Uterus (tissue), 4 donors: ENCODE data around the gene NAV3. TPM values are rescaled to one million over a fixed set of nuclear protein-coding genes. Genes with fewer than 3 reads are reported as not detected.

ENCODE experiments used
- DNase-seq, 2 donors: peaks; one replicate each; pipeline ENCODE4 v3.0.0-alpha.2; 2019 to 2020
- H3K27ac ChIP-seq, 2 donors: fragments of 200-600 bp; sonication (generic); 1 replicate in 1 of 2; 2 replicates in 1 of 2; pipeline ENCODE4 v1.5.1; 2016 to 2018
- H3K27me3 ChIP-seq, 2 donors: fragments of 200-600 bp; sonication (generic); one replicate each; pipeline ENCODE4 v1.5.1; 2018 to 2019; ENCODE audit warnings: control low read depth in 1 of 2
- H3K36me3 ChIP-seq, 2 donors: fragments of 200-600 bp; sonication (generic); one replicate each; pipeline ENCODE4 v1.5.1; 2019; ENCODE audit warnings: control low read depth in 1 of 2
- H3K4me1 ChIP-seq, 2 donors: fragments of 200-600 bp; sonication (generic); one replicate each; pipeline ENCODE4 v1.5.1; 2018 to 2019; ENCODE audit warnings: control low read depth in 1 of 2
- H3K4me3 ChIP-seq, 2 donors: fragments of 200-600 bp; sonication (generic); 1 replicate in 1 of 2; 2 replicates in 1 of 2; pipeline ENCODE4 v1.5.1; 2018 to 2019; ENCODE audit warnings: mild to moderate bottlenecking in 1 of 2
- H3K9me3 ChIP-seq, 2 donors: fragments of 200-600 bp; sonication (generic); one replicate each; pipeline ENCODE4 v1.5.1; 2019; ENCODE audit warnings: control low read depth in 1 of 2
- CTCF ChIP-seq, 4 experiments: fragments of 200-600 bp in 2 of 4; fragments of 450-650 bp in 2 of 4; sonication (generic) in 2 of 4; IDR thresholded peaks; one replicate each; pipeline ENCODE4 v1.5.1; 2016 to 2019; ENCODE audit warnings: antibody characterized with exemption in 4 of 4, mild to moderate bottlenecking in 2 of 4, moderate library complexity in 1 of 4
- POLR2A ChIP-seq, 2 donors: fragments of 450-650 bp; IDR thresholded peaks; one replicate each; pipeline ENCODE4 v1.6.1; 2016; ENCODE audit warnings: antibody characterized with exemption in 2 of 2, mild to moderate bottlenecking in 1 of 2, moderate library complexity in 1 of 2
- intact Hi-C: fragments of 100-400 bp; cut with DNase I; formaldehyde crosslinking; loops from one replicate; pipeline ENCODE4 v1.15.1; 2023; ENCODE audit warnings: low total_unique reads
- total RNA-seq, 4 donors: library from RNA; depleted of rRNA in 3 of 4; stranded (reverse); fragments of >200 nt in 3 of 4; gene quantifications; one replicate each; pipeline versions ENCODE4 v1.1.0 to v1.2.4, GENCODE V29; 2014 to 2023
- donor health status: DM: yes; HTN: yes; CAD: no.

The NAV3 gene
- total RNA-seq, 4 donors from 2014 or later, result 7.2 to 33.9 (median 13.0) TPM

GRCh38 chr12:77940011-77940423 is 109.3 kb downstream of the NAV3 start:
- Histone ChIP-seq H3K36me3 (no peaks in the 10 kb centered on the region), H3K9me3 (no peaks in the 10 kb centered on the region), H3K27me3 (no peaks in the 10 kb centered on the region), H3K4me3 (no peak overlapping the region), H3K4me1 (no peaks in the 10 kb centered on the region), H3K27ac (peak overlapping the region in 1 of 2 donors; percentile 25)
- peak in 1 of 2 donors; percentile 19 for DNase-seq
- no peak for TF ChIP-seq CTCF (IDR thresholded peaks at IDR 0.05)
- TF ChIP-seq POLR2A (IDR thresholded peaks at IDR 0.05), result no peak
- intact Hi-C loops, result no loop called here

GRCh38 chr12:77940567-77940966 is 109.9 kb downstream of the NAV3 start:
- Histone ChIP-seq H3K27me3 (no peaks in the 10 kb centered on the region), H3K9me3 (no peaks in the 10 kb centered on the region), H3K4me1 (no peaks in the 10 kb centered on the region), H3K4me3 (no peak overlapping the region), H3K27ac (peak overlapping the region; percentile 14 to 25), H3K36me3 (no peaks in the 10 kb centered on the region)
- DNase-seq, result no peak
- no peak for TF ChIP-seq POLR2A (IDR thresholded peaks at IDR 0.05)
- intact Hi-C loops, result no loop called here

- no peak overlapping the region for H3K4me3 ChIP-seq
- no peaks in the 10 kb centered on the region for H3K36me3 ChIP-seq
- H3K27me3 ChIP-seq, result no peaks in the 10 kb centered on the region
- H3K4me1 ChIP-seq, result no peaks in the 10 kb centered on the region
- intact Hi-C loops, result no loop called here
- no peak for TF ChIP-seq POLR2A (IDR thresholded peaks at IDR 0.05)
- TF ChIP-seq CTCF (IDR thresholded peaks at IDR 0.05), result no peak
- DNase-seq, result no peak
- no peaks in the 10 kb centered on the region for H3K9me3 ChIP-seq
- H3K27ac ChIP-seq, result peak overlapping the region; percentile 14 to 21
Measured at GRCh38 chr12:77941401-77941800, 110.7 kb downstream of the NAV3 start.

GRCh38 chr12:77943466-77943865 is 112.8 kb downstream of the NAV3 start:
- no peaks in the 10 kb centered on the region for H3K9me3 ChIP-seq
- no peak for DNase-seq
- H3K27ac ChIP-seq, result no peak overlapping the region
- no peaks in the 10 kb centered on the region for H3K4me1 ChIP-seq
- H3K36me3 ChIP-seq, result no peaks in the 10 kb centered on the region
- no peak for TF ChIP-seq CTCF (IDR thresholded peaks at IDR 0.05)
- TF ChIP-seq POLR2A (IDR thresholded peaks at IDR 0.05), result no peak
- intact Hi-C loops, result no loop called here
- no peaks in the 10 kb centered on the region for H3K27me3 ChIP-seq
- H3K4me3 ChIP-seq, result no peak overlapping the region

- no peaks in the 10 kb centered on the region for H3K9me3 ChIP-seq
- no peak overlapping the region for H3K4me3 ChIP-seq
- no peak overlapping the region for H3K27ac ChIP-seq
- intact Hi-C loops, result no loop called here
- H3K4me1 ChIP-seq, result no peaks in the 10 kb centered on the region
- TF ChIP-seq POLR2A (IDR thresholded peaks at IDR 0.05) (no peak), CTCF (IDR thresholded peaks at IDR 0.05) (no peak)
- no peaks in the 10 kb centered on the region for H3K36me3 ChIP-seq
- DNase-seq, result no peak
- H3K27me3 ChIP-seq, result no peaks in the 10 kb centered on the region
Measured at GRCh38 chr12:77946541-77947061, 115.9 kb downstream of the NAV3 start.

- no peak overlapping the region for H3K4me3 ChIP-seq
- no peak for DNase-seq
- TF ChIP-seq POLR2A (IDR thresholded peaks at IDR 0.05), result no peak
- no peak for TF ChIP-seq CTCF (IDR thresholded peaks at IDR 0.05)
- no peaks in the 10 kb centered on the region for H3K4me1 ChIP-seq
- no peak overlapping the region for H3K27ac ChIP-seq
- intact Hi-C loops, result no loop called here
- H3K27me3 ChIP-seq, result no peaks in the 10 kb centered on the region
- H3K36me3 ChIP-seq, result no peaks in the 10 kb centered on the region
- no peaks in the 10 kb centered on the region for H3K9me3 ChIP-seq
Measured at GRCh38 chr12:77947330-77947729, 116.6 kb downstream of the NAV3 start.
